H1 (cell line): Measurements from ENCODE around the gene ADCYAP1. TPM values are rescaled to one million over a fixed set of nuclear protein-coding genes. Genes with fewer than 3 reads are reported as not detected.
A peak's percentile ranks its signal among the peaks of the same experiment; 100 is the strongest.

ENCODE experiments used
- CTCF ChIP-seq, 3 experiments: IDR thresholded peaks; 1 replicate in 2 of 3; 2 replicates in 1 of 3; pipeline versions ENCODE4 v1.5.1 to v1.6.1; 2011; ENCODE audit warnings: low read length in 3 of 3, mild to moderate bottlenecking in 3 of 3, inconsistent platforms in 2 of 3, low read depth in 1 of 3, moderate library complexity in 1 of 3; ENCODE audit not compliant: insufficient read depth in 1 of 3; ENCODE audit errors: control extremely low read depth in 1 of 3
- EGR1 ChIP-seq: IDR thresholded peaks from 2 replicates; pipeline ENCODE4 v1.6.1; 2011; ENCODE audit warnings: low read depth, low read length, borderline replicate concordance
- EP300 ChIP-seq, 2 experiments: IDR thresholded peaks; 1 replicate in 1 of 2; 2 replicates in 1 of 2; pipeline ENCODE4 v1.6.1; 2011 to 2012; ENCODE audit warnings: low read depth in 2 of 2, low read length in 2 of 2, mild to moderate bottlenecking in 2 of 2, borderline replicate concordance in 1 of 2, inconsistent platforms in 1 of 2, moderate library complexity in 1 of 2
- EZH2 ChIP-seq: fragments of 200-600 bp; sonication (generic); IDR thresholded peaks from 2 replicates; pipeline ENCODE4 v1.7.1; 2012; ENCODE audit warnings: low read depth, mild to moderate bottlenecking, moderate library complexity, low read length, inconsistent platforms; ENCODE audit not compliant: severe bottlenecking
- TAF7 ChIP-seq: optimal IDR thresholded peaks from 2 replicates; pipeline ENCODE3; 2011; ENCODE audit warnings: low read depth, mild to moderate bottlenecking, inconsistent platforms, low read length, moderate library complexity, borderline replicate concordance
- YY1 ChIP-seq: IDR thresholded peaks from 2 replicates; pipeline ENCODE4 v1.6.1; 2011; ENCODE audit warnings: low read depth, mild to moderate bottlenecking, low read length
- polyA plus RNA-seq, 7 experiments: library from polyadenylated mRNA; depleted of rRNA in 3 of 7; stranded (reverse) in 5 of 7; unstranded in 2 of 7; fragments of >200 nt in 5 of 7; fragments of 200-250 nt in 2 of 7; gene quantifications; 1 replicate in 5 of 7; 2 replicates in 1 of 7; 4 replicates in 1 of 7; pipeline versions ENCODE4 v1.2.1 to v1.2.3, GENCODE V29; 2011 to 2013; ENCODE audit warnings: missing spikeins in 2 of 7, mixed read lengths in 2 of 7
- total RNA-seq: library from RNA; stranded (reverse); fragmentation: NEBNext Ultra II Directional; extraction: Animal tissue kit (Norgen Biotek cat#: 25700); gene quantifications from 2 replicates; pipeline ENCODE4 v1.2.1, GENCODE V29; 2021

The ADCYAP1 gene
- total and polyA plus RNA-seq, 2 of the 8 experiments (the other 6 are each of a cell fraction or from before 2014, with no cell fraction given), result 0.02 TPM; not detected in 1

DNA sequence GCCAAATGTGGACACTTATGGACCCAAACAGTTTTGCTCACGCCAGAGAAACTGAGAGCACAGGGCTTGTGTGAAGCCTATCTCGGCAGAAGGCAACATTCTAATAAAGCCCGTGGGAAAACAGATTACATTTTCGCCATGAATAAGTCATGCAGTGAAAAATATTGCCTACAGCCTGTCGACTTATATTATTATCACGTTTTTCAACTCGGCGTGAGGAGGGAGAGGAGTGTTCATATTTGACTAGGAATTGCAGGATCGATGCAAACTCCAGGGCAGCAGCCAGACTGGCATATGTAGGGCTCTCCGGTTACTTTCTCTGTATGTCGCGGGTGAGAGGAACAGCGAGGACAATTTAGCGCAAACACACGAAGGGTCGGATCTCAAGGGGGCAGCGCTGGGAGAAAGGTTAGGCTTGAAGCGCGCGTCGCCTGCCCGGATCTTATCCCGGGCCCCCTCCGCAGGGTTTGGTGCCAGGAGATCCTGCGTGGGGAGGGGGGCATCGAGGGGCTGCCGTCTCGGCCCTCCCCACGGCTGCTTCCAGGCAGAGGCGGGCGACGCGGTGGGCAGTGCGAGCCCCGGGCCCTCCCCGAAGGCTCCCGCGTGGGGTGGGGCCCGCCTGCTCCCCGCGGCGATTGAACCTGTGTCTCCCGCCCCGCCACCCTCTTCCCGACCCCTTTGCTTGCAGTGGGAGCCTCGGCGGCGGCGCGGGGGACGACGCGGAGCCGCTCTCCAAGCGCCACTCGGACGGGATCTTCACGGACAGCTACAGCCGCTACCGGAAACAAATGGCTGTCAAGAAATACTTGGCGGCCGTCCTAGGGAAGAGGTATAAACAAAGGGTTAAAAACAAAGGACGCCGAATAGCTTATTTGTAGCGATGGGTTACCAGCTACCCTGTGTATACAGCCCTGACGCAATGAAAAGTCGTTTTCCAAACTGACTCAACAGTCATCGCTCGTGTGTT lies 4.4 kb downstream of the ADCYAP1 start (continued):
- TF ChIP-seq CTCF (IDR thresholded peaks at IDR 0.05; ENCODE audit: control extremely low read depth in 1 of 3, insufficient read depth in 1 of 3, low read depth in 1 of 3, low read length in 3 of 3) (no peak), EGR1 (no peak), EZH2 (peak; percentile 84), EP300 (IDR thresholded peaks at IDR 0.05; ENCODE audit: borderline replicate concordance in 1 of 2, low read depth in 2 of 2, low read length in 2 of 2) (no peak), YY1 (0 out of 2 replicates have a peak, but pooled peaks have one; percentile 21), TAF7 (no peak)
